Lower leg skin (tissue), 4 donors: Measurements from ENCODE around the gene SFMBT2. TPM values are rescaled to one million over a fixed set of nuclear protein-coding genes. Genes with fewer than 3 reads are reported as not detected.

Source experiments
- DNase-seq, 2 donors: peaks; one replicate each; pipeline ENCODE4 v3.0.0-alpha.2; 2019; ENCODE audit warnings: low spot score in 2 of 2
- H3K4me3 ChIP-seq: fragments of 200-600 bp; sonication (generic); 2 replicates; pipeline ENCODE4 v1.5.1; 2017; ENCODE audit warnings: mild to moderate bottlenecking, low read depth; ENCODE audit not compliant: poor library complexity, severe bottlenecking
- CTCF ChIP-seq, 3 donors: fragments of 450-650 bp; IDR thresholded peaks; one replicate each; pipeline ENCODE4 v1.5.1; 2016; ENCODE audit warnings: antibody characterized with exemption in 3 of 3, mild to moderate bottlenecking in 3 of 3, moderate library complexity in 2 of 3
- POLR2A ChIP-seq, 2 donors: fragments of 450-650 bp; IDR thresholded peaks; one replicate each; pipeline ENCODE4 v1.6.1; 2016 to 2017; ENCODE audit warnings: antibody characterized with exemption in 2 of 2, mild to moderate bottlenecking in 1 of 2, moderate library complexity in 1 of 2
- WGBS, 2 donors: methylation state at CpG; one replicate each; pipeline ENCODE4 v1.1.5; 2018; 5-methylcytosine and 5-hydroxymethylcytosine counted together
- intact Hi-C: fragments of 100-400 bp; cut with DNase I; formaldehyde crosslinking; loops from one replicate; pipeline ENCODE4 v1.15.0; 2023; ENCODE audit warnings: low total_unique reads
- total RNA-seq, 4 donors: library from RNA; depleted of rRNA; stranded (reverse); fragments of >200 nt; gene quantifications; one replicate each; pipeline ENCODE4 v1.1.0, GENCODE V29; 2016

SFMBT2 gene
- total RNA-seq, 4 donors from 2014 or later, result 0.42 to 3.3 (median 1.9) TPM

DNA sequence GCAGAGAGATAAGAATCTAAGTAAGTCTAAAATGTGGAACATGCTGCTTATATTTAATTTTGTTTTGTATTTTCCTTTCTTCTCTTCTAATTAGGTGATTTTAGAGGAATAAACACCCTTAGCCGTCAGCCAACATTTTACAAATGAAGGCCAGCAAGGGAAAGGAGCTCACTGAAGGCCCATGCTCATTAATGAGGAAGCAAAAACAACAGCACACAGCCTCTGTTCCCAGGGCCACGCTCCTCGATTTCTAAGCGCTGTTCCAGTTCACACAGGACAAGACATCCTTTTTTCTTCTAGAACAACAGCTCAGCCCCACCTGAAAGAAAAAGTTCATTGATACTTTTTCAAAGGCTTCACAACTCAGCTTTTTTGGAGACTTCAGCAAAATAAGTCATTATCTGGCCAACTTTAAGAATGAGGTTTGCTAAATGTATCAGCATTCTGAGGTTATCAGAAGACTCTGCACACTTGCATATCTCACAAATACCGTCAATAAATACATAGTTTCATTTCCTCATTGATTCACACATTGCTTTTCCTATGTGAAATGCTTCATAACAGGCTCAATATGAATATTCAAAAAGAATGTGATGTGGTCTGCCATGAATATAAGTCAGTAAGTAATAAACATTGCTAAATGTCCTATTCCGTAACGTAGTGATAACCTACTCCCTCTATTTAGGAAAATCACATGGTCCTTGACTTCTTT is 34.8 kb upstream of the SFMBT2 start:
- WGBS, 2 donors, result 81 to 83% methylated on average over 7 of the region's 7 CpGs
- intact Hi-C loops, result no loop called here
- TF ChIP-seq POLR2A (IDR thresholded peaks at IDR 0.05), result no peak
- TF ChIP-seq CTCF (IDR thresholded peaks at IDR 0.05), result no peak

DNA sequence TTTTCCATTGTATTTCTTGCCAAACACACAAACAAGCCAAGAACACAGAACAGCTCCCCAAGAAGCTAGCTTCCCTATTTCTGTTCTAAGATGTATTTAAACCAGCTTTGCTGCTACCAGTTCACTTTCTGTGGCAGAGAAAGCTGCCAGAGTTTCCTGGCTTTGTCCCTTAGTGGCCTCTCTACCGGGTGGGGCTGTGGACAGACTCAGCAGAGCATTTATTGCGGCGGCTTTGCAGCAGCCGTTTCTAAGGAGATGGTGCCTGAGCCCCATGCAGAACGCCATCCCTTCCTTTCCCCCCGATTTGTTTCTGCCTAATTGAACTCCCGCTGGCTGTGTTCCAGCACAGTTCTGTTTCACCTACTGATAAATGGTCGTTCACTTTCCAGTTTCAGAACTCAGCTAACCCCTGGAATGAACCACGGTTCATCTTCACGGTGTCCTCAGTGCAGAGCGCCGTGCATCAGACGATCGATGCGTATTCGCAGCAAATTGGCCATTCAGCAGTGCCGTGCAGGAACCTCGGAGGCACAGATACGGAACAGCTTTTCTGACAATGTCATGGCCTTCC is 33.8 kb upstream of the SFMBT2 start:
- no peak for DNase-seq
- 60 to 68% methylated on average over 19 of the region's 19 CpGs for WGBS, 2 donors
- intact Hi-C loops, result no loop called here
- no peak overlapping the region for H3K4me3 ChIP-seq
- TF ChIP-seq CTCF (IDR thresholded peaks at IDR 0.05), result no peak
- no peak for TF ChIP-seq POLR2A (IDR thresholded peaks at IDR 0.05)

More for the DNA sequence above, 34.8 kb upstream of the SFMBT2 start:
- H3K4me3 ChIP-seq, result no peak overlapping the region
- no peak for DNase-seq

DNA sequence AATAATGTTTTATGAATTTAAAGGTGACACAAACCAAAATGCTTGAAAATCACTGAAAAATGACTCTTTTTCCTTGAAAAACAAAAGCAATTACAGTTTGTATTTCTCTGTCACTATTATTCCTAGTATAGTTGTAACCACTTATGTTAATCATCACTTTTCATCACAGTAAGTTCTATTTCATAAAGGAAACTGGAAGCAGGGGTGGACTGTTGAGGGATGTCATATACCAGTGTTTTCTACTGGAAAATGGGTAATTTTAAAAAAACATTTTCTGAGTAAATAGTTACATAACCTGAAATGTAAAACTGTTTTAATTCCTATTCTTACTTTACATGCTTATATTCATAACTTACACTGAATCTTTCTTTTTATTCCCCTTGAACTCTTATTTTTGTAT is 32.2 kb upstream of the SFMBT2 start:
- DNase-seq, result no peak
- intact Hi-C loops, result no loop called here
- no peak overlapping the region for H3K4me3 ChIP-seq
- TF ChIP-seq CTCF (IDR thresholded peaks at IDR 0.05), result no peak
- TF ChIP-seq POLR2A (IDR thresholded peaks at IDR 0.05), result no peak

GRCh38 chr10:7441403-7442147 is 30.7 kb upstream of the SFMBT2 start:
- intact Hi-C loops, result no loop called here

GRCh38 chr10:7439696-7440095 is 28.9 kb upstream of the SFMBT2 start:
- TF ChIP-seq POLR2A (IDR thresholded peaks at IDR 0.05) (no peak), CTCF (IDR thresholded peaks at IDR 0.05) (no peak)
- no peak for DNase-seq
- H3K4me3 ChIP-seq, result no peak overlapping the region
- intact Hi-C loops, result no loop called here
- 76 to 77% methylated on average over 7 of the region's 7 CpGs for WGBS, 2 donors

More at GRCh38 chr10:7441403-7442147, 30.7 kb upstream of the SFMBT2 start:
- no peak for TF ChIP-seq POLR2A (IDR thresholded peaks at IDR 0.05)
- DNase-seq, result no peak
- WGBS, 2 donors, result 81 to 84% methylated on average over 12 of the region's 12 CpGs
- H3K4me3 ChIP-seq, result no peak overlapping the region
